GM10266 (cell line): ENCODE data around the gene TSHZ2.

Experiments used
- DNase-seq: peaks from one replicate; pipeline ENCODE4 v3.0.0; 2012; ENCODE audit errors: extremely low spot score
- TF ChIP-seq, protein P1 (sequence below): IDR thresholded peaks from 2 replicates; pipeline ENCODE4 v1.5.1; 2012; ENCODE audit warnings: mild to moderate bottlenecking, low read depth; ENCODE audit not compliant: control insufficient read depth, insufficient read depth; ENCODE audit errors: missing control alignments

TSHZ2 gene

DNA sequence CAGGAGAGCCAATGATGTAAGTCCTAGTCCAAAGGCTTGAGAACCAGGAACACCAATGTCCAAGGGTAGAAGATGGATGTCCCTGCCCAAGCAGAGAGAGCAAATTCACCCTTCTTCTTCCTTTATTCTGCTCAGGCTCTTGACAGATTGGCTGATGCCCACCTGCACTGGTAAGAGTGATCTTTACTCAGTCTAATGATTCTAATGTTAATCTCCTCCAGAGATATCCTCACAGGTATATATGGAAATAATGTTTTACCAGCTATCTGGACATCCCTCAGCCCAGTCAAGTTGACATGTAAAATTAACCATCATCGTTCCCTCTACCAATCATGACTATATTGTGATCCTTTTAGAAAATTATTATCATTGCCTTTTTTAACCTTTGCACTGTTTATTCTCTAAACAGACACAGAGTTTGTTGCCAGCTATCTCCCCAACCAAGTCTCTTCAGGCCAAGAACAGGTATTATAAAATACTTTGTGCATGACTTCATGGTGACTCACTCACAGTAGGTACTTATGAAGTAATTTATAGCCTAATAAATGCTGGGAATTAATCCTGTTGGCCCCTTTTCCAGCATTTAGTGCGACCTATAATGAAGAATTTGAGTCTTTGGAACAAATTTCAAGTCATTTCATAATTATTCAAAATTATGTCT lies 26.2 kb upstream of the TSHZ2 start:
- TF ChIP-seq, protein P1, sequence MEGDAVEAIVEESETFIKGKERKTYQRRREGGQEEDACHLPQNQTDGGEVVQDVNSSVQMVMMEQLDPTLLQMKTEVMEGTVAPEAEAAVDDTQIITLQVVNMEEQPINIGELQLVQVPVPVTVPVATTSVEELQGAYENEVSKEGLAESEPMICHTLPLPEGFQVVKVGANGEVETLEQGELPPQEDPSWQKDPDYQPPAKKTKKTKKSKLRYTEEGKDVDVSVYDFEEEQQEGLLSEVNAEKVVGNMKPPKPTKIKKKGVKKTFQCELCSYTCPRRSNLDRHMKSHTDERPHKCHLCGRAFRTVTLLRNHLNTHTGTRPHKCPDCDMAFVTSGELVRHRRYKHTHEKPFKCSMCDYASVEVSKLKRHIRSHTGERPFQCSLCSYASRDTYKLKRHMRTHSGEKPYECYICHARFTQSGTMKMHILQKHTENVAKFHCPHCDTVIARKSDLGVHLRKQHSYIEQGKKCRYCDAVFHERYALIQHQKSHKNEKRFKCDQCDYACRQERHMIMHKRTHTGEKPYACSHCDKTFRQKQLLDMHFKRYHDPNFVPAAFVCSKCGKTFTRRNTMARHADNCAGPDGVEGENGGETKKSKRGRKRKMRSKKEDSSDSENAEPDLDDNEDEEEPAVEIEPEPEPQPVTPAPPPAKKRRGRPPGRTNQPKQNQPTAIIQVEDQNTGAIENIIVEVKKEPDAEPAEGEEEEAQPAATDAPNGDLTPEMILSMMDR = no peak
- DNase-seq = no peak

DNA sequence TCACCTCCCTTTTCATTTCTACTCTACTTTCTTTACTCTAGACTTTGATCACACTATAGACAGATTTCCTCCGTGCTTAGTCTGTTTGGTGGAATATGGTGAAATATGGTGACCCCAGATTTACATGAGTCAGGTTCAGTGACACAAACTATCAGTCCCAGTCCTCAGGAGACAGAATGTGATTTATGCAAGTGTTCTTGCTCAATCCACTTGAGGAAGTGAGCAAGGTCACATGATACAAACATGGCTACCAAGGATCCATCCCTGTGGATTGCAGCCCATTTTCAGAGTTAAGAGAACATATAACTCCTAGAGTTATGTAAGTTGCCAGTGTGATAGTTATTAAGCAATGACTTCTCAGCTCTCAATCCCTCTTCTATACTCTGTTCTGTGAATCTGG lies 23.7 kb upstream of the TSHZ2 start:
- no peak for DNase-seq
- TF ChIP-seq, protein P1 = no peak

DNA sequence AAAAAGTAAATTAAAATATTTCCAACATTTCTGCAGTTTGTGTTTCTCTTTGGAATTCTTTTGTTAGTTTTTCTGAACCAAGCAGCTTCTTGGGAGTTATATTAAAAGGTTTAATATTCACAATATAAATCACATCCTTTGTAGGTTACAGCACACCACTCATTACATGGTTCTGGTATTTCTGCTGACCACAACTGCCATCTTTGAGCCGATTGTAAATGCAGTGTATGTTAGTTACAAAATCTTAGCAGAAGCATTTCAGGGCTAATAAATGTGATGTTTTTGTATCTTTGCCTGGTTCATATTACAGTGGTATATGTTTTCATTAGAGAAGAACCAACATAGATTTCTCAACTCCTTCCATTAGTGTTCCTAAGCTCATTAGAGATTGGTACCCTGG lies 19.1 kb upstream of the TSHZ2 start:
- DNase-seq = no peak
- TF ChIP-seq, protein P1 = no peak

DNA sequence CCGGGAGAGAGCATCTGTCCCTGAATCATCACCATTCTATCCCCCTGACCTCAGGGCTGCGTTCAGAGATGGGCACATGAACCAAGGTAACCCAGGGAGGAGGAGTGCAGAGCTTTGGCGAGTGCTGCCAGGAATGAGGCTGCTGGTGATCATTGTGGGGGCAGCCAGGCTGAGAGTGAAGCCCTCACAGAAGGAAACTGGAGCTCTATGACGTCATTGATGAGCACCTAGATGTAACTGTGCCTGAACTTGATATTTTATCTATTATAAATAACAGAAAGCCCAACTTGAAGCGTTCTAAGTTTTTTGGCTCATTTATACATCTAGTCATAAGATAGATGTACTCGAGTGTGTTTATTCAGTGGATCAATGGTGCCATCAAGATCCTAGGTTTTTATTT lies 17.3 kb upstream of the TSHZ2 start:
- TF ChIP-seq, protein P1 = no peak
- DNase-seq = no peak

DNA sequence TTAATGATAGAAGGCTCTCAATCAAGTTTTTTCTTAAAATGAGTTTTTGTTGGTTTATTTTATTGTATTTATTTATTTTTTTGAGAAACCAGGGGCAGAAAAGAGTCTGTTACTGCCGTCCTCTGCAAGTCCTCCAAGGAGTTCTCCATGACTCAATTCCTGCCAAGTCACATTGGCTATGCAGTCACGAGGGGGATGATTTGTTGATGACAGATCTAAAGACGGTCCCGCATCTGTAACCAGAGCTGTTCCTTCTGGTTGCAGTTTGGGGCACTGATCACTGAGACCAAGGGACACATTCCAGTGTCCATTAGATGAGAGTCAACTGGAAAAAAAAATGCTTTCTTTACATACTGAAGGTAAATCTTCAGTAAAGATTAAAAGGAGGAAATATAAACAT lies 13.9 kb upstream of the TSHZ2 start:
- TF ChIP-seq, protein P1 = no peak
- no peak for DNase-seq

DNA sequence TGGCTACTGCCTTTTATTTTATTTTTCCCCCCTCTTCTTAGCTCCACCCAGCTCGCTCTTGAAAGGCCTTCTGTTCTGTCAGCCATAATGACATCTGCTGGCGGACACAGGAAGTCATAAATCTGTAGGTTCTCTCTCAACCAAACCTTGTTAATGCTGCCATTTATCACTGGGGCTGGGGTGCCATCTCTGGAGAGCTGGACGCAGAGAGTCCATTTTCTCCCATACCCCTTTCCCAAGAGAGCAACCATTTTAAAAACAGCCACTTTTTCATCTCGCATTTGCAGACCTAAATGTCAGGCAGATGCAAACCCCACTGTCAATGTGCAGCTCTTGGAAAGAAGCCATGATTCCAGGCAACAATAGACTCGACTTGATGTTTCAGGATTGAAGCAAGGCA lies 13.0 kb upstream of the TSHZ2 start:
- TF ChIP-seq, protein P1 = no peak
- DNase-seq = no peak

DNA sequence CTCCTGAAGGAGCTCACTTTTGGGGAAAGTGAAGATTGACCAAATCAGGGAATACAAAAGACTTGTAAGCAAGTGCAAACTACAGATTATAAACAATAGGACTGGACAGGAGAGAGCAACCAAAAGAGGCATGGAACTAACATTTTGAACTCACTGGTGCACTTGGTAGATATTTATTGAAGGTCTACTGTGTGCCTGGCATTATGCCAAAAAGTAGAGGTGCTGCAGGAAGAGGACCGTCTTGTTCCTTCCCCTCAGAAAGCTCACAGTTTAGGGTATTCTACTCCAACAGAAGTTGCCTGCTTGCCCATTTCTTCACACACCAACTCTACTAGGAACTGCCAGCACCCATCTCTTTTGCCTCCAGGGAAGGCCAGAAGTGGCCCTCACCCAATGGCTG lies 10.0 kb upstream of the TSHZ2 start:
- DNase-seq = no peak
- TF ChIP-seq, protein P1 = no peak
